HG03457 (cell line): Measurements from ENCODE around the gene MED29.

Experiments
- ATAC-seq: cut with Tn5 transposase; IDR thresholded peaks from one replicate; pipeline ENCODE4 v1.9.1; 2021; ENCODE audit warnings: moderate number of reproducible peaks; ENCODE audit not compliant: unreplicated experiment

Gene MED29

GRCh38 chr19:39426170-39426569 is 35.0 kb downstream of the MED29 start:
- ATAC-seq: no peak

GRCh38 chr19:39427707-39428106 is 36.5 kb downstream of the MED29 start:
- no peak for ATAC-seq

GRCh38 chr19:39428283-39429112 is 37.3 kb downstream of the MED29 start:
- no peak for ATAC-seq

GRCh38 chr19:39430675-39431593 is 39.8 kb downstream of the MED29 start:
- no peak for ATAC-seq

GRCh38 chr19:39432677-39433025 is 41.5 kb downstream of the MED29 start:
- ATAC-seq: no peak

GRCh38 chr19:39433480-39434079 is 42.4 kb downstream of the MED29 start:
- ATAC-seq: no peak

GRCh38 chr19:39434123-39435076 is 43.2 kb downstream of the MED29 start:
- ATAC-seq: no peak

- ATAC-seq: peak; percentile 49
These were observed 44.5 kb downstream of the MED29 start, which contains the start of gene RPS16 for GRCh38 chr19:39435499-39436349. Gene RPS16 (minus strand): TSS chr19:39435949. CDS start chr19:39435895, 54 bp downstream.

- ATAC-seq: no peak
These were observed 45.2 kb downstream of the MED29 start for GRCh38 chr19:39436350-39436716.

GRCh38 chr19:39438270-39438934 is 47.2 kb downstream of the MED29 start:
- ATAC-seq: no peak

- no peak for ATAC-seq
These were observed 53.5 kb downstream of the MED29 start for GRCh38 chr19:39444598-39445195.

GRCh38 chr19:39445196-39446111 is 54.3 kb downstream of the MED29 start, which contains the start of gene SUPT5H:
Gene SUPT5H (plus strand): TSS chr19:39445582. CDS start chr19:39445891, 309 bp downstream.
- ATAC-seq: peak; percentile 67

- no peak for ATAC-seq
These were observed 55.3 kb downstream of the MED29 start for GRCh38 chr19:39446365-39447084.

GRCh38 chr19:39448271-39448670 is 57.1 kb downstream of the MED29 start:
- no peak for ATAC-seq

- ATAC-seq: no peak
These were observed 58.1 kb downstream of the MED29 start for GRCh38 chr19:39449116-39449797.
